SH-SY5Y (cell line): ENCODE data around the gene PPARD.

Source experiments
- GATA2 ChIP-seq: IDR thresholded peaks from 2 replicates; pipeline ENCODE4 v1.6.1; 2011; ENCODE audit warnings: mild to moderate bottlenecking, low read depth, low read length
- GATA3 ChIP-seq: IDR thresholded peaks from 2 replicates; pipeline ENCODE4 v1.6.1; 2011; ENCODE audit warnings: low read depth, mild to moderate bottlenecking, low read length, moderate library complexity

Gene PPARD

DNA sequence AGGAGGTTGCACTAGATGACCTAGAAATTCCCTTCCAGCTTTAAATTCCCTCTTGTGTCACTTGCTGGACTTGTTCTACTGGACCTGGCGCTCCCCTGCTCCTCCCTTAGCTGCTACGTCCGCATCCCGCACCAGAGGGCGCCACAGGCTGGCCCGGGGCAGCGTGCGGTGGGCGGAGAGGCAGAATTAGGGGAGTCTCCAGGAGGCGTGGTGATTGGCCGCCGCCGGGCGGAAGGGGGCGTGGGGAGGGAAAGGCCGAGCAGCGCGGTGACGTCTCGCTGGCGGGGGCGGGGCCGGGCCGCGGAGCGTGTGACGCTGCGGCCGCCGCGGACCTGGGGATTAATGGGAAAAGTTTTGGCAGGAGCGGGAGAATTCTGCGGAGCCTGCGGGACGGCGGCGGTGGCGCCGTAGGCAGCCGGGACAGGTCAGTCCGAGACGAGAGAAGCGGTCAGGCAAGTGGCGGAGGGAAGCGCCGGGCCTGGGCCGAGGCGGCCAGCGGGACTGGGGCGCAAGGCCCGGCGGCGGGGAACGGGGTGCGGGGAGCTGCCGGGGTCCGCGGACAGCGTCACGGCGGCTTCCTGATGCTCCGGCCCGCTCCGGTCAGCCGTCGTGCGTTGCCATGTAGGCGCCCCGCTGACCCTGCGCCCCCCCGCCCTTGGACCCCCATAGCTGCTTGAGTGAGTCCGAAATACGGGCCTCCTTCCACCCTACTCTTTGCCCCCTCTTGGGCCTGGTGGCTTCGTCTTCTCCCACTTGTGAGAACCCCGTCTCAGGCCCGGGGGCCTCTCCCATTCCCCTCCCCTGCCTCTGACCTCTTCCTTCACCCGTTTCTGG, at the start of gene PPARD:
Gene PPARD (plus strand): TSS at position 301 of the 834 bp plus-strand sequence. CDS start 68,530 bp downstream, outside the sequence.
- TF ChIP-seq GATA3 (no peak), GATA2 (no peak)

GRCh38 chr6:35293681-35294080, 48.7 kb upstream of the PPARD start:
- TF ChIP-seq GATA2, result no peak
- no peak for TF ChIP-seq GATA3

GRCh38 chr6:35294308-35294945, 47.9 kb upstream of the PPARD start:
- TF ChIP-seq GATA2, result no peak
- TF ChIP-seq GATA3, result no peak

GRCh38 chr6:35295036-35295435, 47.3 kb upstream of the PPARD start:
- TF ChIP-seq GATA3 (no peak), GATA2 (no peak)

DNA sequence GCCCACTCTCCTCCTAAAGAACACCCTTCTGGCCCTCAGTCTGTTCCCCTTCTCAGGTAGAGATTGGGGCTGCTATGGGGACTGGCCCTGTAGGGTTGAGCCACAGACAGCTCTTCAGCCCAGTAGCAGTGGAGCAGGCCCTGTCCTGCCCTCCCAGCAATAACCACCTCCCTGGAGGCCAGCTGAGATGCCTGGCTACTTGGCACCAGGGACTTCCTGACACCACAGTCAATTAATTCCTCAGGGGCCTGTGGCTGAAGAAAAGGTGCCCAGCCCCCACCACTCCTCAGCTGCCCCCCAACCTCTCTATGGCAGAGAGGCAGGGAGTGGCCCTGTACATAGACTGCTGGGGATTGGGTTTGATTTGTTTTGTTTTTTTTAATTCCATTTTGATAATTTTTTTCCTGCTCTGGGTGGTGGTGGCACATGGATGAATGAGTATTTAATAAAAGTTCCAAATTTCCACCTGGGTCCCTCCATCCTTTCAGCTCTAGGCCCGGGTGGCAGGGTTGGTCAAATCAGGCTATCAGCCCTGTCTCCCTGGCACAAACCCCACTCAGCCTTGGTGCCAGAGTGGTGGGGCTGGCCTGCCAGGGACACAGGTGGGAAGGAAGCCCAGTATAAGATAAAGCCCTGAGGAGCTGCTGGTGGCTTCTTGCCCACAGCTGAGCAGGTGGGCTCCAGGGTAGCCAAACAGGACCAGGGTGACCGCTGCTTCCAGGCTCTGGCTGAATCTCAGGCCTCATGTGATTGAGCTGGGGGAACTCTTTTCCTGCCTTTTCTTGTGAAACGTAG, 46.6 kb upstream of the PPARD start:
- TF ChIP-seq GATA2 (no peak), GATA3 (no peak)

- no peak for TF ChIP-seq GATA3
- TF ChIP-seq GATA2, result no peak
Measured at GRCh38 chr6:35296931-35297600, 45.3 kb upstream of the PPARD start.

DNA sequence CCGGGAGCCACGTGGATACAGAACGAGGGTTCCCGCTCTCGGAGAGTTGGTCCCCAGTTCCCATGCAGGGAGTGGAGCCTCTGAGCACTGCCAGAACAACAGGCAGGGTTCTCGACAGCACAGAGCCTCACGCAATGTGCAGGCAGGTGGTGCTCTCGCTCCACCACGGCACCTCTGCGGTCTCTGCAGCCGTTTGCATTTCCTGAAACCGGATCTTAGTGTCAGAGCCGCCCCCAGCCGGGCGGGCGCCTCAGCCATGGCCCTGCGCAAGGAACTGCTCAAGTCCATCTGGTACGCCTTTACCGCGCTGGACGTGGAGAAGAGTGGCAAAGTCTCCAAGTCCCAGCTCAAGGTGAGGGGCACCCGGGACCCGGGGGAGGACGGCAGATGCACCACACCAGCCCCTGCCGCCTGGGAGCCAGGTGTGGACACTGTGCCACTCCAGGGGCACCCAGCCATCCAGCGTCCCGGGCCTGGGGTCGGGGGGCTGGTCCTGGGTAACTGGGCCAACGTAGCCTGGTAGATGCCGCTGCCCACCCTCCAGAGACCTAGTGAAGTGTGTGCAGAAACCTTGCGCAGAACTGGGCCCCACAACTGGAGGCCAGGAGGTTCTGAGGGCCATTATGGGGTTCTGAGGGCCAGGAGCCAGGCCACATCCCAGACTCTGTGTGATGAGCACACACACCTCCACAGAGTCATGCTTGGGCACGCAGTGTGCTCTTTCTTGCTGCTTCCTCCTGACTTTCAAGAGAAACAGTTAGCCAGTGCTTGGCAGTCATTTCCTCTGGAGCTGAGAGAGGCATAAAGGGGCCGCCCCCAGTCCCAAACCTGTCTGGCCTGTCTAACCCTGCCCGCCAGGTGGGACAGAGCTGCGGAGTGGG, 44.5 kb upstream of the PPARD start, which contains the start of gene DEF6:
Gene DEF6 (plus strand): TSS at position 218 of the 881 bp plus-strand sequence. CDS start 39 bp downstream, at position 257.
- no peak for TF ChIP-seq GATA2
- TF ChIP-seq GATA3, result no peak

DNA sequence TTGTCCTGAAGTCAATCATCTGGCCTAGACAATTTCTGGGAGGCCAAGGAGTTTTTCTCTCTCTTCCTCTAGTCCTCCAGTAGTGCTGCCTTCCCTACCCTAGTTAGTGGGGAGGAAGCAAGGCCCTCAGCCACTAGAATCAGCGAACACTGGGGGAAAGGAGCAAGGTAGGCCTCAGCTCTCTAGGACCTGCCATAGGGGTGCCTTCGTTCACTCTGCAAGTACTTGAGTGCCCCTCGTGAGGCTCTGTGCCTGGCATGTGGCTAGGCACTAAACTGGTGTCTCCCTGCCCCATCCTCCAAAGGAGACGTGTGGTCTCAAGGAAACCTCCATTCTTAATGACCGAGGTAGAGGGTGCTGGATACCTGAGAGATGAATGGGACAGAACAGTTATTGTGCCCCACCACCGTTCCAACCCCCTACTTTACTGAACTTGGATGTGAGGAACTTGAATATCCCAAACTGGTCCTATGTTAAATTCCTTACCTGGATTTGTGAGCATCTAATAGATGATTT, 43.7 kb upstream of the PPARD start:
- TF ChIP-seq GATA2 (no peak), GATA3 (no peak)

- no peak for TF ChIP-seq GATA3
- no peak for TF ChIP-seq GATA2
Measured at GRCh38 chr6:35299674-35300073, 42.7 kb upstream of the PPARD start.

GRCh38 chr6:35300848-35301247, 41.5 kb upstream of the PPARD start:
- TF ChIP-seq GATA3 (no peak), GATA2 (no peak)

- no peak for TF ChIP-seq GATA2
- no peak for TF ChIP-seq GATA3
Measured at GRCh38 chr6:35302604-35303241, 39.6 kb upstream of the PPARD start.

DNA sequence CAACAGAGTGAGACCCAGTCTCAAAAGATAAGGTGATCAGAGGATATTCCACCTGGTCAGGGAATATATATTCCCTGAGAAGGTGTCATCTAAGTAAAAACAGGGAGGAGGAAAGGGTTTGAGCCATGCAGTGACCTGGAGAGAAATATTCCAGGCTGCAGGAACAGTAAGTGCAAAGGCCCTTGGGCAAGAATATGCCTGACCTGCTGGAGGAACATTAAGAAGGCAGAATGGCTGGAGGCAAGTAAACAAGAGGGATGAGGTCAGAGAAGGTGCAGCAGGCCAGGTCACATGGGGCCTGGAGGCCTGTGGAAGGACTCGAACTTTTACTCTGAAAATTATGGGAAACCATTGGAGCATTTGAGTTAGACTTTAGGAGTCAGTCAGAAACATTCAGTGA, 38.1 kb upstream of the PPARD start:
- no peak for TF ChIP-seq GATA2
- no peak for TF ChIP-seq GATA3
